Brain microvascular endothelial cell (primary cell): ENCODE results near the gene PRPS1L1.

ENCODE experiments used
- DNase-seq: peaks from one replicate; pipeline ENCODE4 v3.0.0-alpha.2; 2020
- H3K27ac ChIP-seq: fragments of 250-450 bp; sonication (Bioruptor Pico); 2 replicates; pipeline ENCODE4 v1.5.1; 2020; ENCODE audit warnings: mild to moderate bottlenecking, moderate library complexity
- H3K27me3 ChIP-seq: fragments of 250-450 bp; sonication (Bioruptor Pico); replicated peaks from 2 replicates; pipeline ENCODE4 v1.5.1; 2020; ENCODE audit warnings: mild to moderate bottlenecking
- H3K36me3 ChIP-seq: fragments of 250-450 bp; sonication (Bioruptor Pico); replicated peaks from 2 replicates; pipeline ENCODE4 v1.5.1; 2020; ENCODE audit warnings: mild to moderate bottlenecking
- H3K4me3 ChIP-seq: 2 replicates; pipeline ENCODE4 v1.5.1; 2011; ENCODE audit warnings: low read depth, mild to moderate bottlenecking, control low read depth, low read length, moderate library complexity
- in situ Hi-C: cut with HindIII; loops from 2 replicates; pipeline ENCODE4 v1.10.0; 2017; ENCODE audit warnings: low sequenced_read_pairs, low pct_ligation_motif_present
- TF ChIP-seq, protein P1 (sequence below): IDR thresholded peaks from 2 replicates; pipeline ENCODE4 v1.5.1; 2011; ENCODE audit warnings: low read depth, mild to moderate bottlenecking, moderate library complexity, low read length, control low read depth, inconsistent platforms; ENCODE audit errors: missing control alignments

The PRPS1L1 gene

GRCh38 chr7:17988141-17988540 lies 39.5 kb downstream of the PRPS1L1 start:
- Histone ChIP-seq H3K27ac (no peak overlapping the region), H3K36me3 (no peaks in the 10 kb centered on the region), H3K27me3 (no peaks in the 10 kb centered on the region), H3K4me3 (no peak overlapping the region)
- DNase-seq = no peak
- in situ Hi-C loops = no loop called here
- TF ChIP-seq, protein P1, sequence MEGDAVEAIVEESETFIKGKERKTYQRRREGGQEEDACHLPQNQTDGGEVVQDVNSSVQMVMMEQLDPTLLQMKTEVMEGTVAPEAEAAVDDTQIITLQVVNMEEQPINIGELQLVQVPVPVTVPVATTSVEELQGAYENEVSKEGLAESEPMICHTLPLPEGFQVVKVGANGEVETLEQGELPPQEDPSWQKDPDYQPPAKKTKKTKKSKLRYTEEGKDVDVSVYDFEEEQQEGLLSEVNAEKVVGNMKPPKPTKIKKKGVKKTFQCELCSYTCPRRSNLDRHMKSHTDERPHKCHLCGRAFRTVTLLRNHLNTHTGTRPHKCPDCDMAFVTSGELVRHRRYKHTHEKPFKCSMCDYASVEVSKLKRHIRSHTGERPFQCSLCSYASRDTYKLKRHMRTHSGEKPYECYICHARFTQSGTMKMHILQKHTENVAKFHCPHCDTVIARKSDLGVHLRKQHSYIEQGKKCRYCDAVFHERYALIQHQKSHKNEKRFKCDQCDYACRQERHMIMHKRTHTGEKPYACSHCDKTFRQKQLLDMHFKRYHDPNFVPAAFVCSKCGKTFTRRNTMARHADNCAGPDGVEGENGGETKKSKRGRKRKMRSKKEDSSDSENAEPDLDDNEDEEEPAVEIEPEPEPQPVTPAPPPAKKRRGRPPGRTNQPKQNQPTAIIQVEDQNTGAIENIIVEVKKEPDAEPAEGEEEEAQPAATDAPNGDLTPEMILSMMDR = no peak

- in situ Hi-C loops = no loop called here
- TF ChIP-seq, protein P1 = no peak
- peak overlapping the region; percentile 23 for H3K27ac ChIP-seq
- no peak overlapping the region for H3K4me3 ChIP-seq
- DNase-seq = peak; percentile 60
- no peaks in the 10 kb centered on the region for H3K27me3 ChIP-seq
- H3K36me3 ChIP-seq = no peaks in the 10 kb centered on the region
Observed at GRCh38 chr7:17986851-17987250, 40.8 kb downstream of the PRPS1L1 start.

DNA sequence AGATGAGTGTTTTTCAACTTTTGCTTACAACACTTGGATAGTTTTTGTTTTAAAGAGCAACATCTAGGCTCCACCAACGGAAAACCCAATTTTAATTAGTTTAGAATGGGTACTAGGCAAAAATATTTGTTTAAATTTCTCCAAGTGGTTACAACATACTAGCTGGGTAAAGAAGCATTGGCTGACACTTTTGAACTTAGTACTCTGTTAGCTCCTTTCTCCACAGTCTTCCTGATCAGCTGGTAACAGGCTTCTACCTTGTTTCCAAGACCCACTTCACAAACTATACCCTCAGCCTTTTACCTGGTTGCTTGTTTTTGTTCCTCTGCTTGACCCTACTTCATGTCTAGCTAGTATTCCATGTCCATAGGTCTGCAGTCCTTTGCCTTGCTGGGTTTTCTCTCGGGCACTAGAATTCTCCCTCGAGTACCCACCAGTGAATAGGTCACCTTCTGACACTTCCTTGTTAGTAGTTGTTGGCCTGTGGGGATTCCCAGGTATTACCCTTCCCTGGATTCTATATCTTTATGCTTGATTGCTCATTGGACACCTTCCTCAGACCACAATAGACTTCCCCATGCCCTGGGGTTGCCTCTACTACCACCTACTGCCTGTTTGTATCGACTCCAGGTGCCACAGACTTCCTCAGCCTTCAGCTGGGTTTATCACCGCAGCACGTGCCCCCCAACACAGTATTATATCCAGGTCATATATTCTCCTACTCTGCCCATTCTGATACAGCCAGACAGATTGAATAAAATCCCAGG lies 42.0 kb downstream of the PRPS1L1 start:
- no peaks in the 10 kb centered on the region for H3K27me3 ChIP-seq
- in situ Hi-C loops = no loop called here
- H3K36me3 ChIP-seq = no peaks in the 10 kb centered on the region
- H3K27ac ChIP-seq = no peak overlapping the region
- no peak for DNase-seq
- TF ChIP-seq, protein P1 = no peak
- H3K4me3 ChIP-seq = no peak overlapping the region

GRCh38 chr7:17984288-17984687 lies 43.4 kb downstream of the PRPS1L1 start:
- TF ChIP-seq, protein P1 = no peak
- Histone ChIP-seq H3K27ac (no peak overlapping the region), H3K4me3 (no peak overlapping the region), H3K27me3 (no peaks in the 10 kb centered on the region), H3K36me3 (no peaks in the 10 kb centered on the region)
- DNase-seq = no peak
- in situ Hi-C loops = no loop called here

DNA sequence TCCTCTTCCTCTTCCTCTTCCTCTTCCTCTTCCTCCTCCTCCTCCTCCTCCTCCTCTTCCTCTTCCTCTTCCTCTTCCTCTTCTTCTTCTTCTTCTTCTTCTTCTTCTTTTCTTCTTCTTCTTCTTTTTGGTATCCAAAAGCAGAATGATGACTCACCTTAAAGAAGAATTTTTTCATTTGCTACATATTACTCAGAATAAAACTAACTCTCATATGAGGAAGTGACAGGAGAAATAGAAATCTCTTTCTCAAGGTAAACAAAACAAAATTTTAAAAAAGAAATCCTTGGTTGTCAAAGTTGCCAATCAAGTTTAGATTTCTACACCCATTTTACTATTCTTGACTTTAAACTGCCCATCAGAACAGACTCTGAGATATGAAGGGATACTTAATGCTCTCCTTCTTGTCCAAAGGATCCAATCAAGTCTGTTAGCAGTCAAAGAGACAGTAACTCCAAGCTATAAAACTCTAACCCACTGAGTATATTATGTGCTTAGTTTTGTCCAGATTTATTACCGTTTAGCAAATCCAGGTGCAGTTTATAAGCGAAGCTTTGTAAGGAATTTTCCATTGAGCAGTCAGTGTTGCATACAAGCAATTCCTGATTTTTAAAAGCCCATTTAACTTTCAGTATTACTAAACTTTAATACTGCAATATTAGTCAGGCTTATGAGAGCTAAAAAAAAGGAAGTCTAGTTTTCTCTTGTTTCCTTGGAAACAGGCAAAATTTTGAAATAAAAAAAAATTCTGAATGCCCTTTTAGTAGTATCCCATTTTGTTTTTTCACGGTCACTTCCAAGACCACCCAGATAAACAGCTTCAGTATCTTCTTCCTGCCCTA lies 44.2 kb downstream of the PRPS1L1 start:
- TF ChIP-seq, protein P1 = no peak
- Histone ChIP-seq H3K27me3 (no peaks in the 10 kb centered on the region), H3K4me3 (no peak overlapping the region), H3K27ac (no peak overlapping the region), H3K36me3 (no peaks in the 10 kb centered on the region)
- in situ Hi-C loops = no loop called here
- DNase-seq = no peak
